Subcutaneous abdominal adipose tissue (tissue), 5 donors: ENCODE data around the gene ENTHD1.
"Not testable (repeated sequence)": the region's sequence is repeated elsewhere in the genome, so short reads cannot be mapped to it uniquely, and the experiment has no call there.

Experiments
- H3K27ac ChIP-seq: one replicate; pipeline ENCODE4 v1.7.0; 2013; ENCODE audit warnings: low read depth, mild to moderate bottlenecking, inconsistent platforms, low read length, moderate library complexity
- H3K27me3 ChIP-seq, 5 donors: one replicate each; pipeline ENCODE4 v1.7.0; 2013; ENCODE audit warnings: low read length in 5 of 5, inconsistent platforms in 1 of 5; ENCODE audit not compliant: control insufficient read depth in 5 of 5, insufficient read depth in 4 of 5
- H3K36me3 ChIP-seq, 5 donors: one replicate each; pipeline ENCODE4 v1.7.0; 2013; ENCODE audit warnings: low read length in 5 of 5; ENCODE audit not compliant: control insufficient read depth in 5 of 5, insufficient read depth in 5 of 5
- H3K4me1 ChIP-seq, 5 donors: one replicate each; pipeline ENCODE4 v1.7.0; 2013; ENCODE audit warnings: low read length in 5 of 5, mild to moderate bottlenecking in 3 of 5, moderate library complexity in 1 of 5; ENCODE audit not compliant: control insufficient read depth in 5 of 5, insufficient read depth in 5 of 5
- H3K4me3 ChIP-seq, 5 donors: one replicate each; pipeline ENCODE4 v1.7.0; 2013; ENCODE audit warnings: low read length in 5 of 5, low read depth in 1 of 5
- H3K9ac ChIP-seq, 5 donors: one replicate each; pipeline ENCODE4 v1.7.0; 2013; ENCODE audit warnings: low read length in 5 of 5, mild to moderate bottlenecking in 4 of 5, moderate library complexity in 3 of 5
- H3K9me3 ChIP-seq, 5 donors: one replicate each; pipeline ENCODE4 v1.7.0; 2013; ENCODE audit warnings: low read length in 5 of 5; ENCODE audit not compliant: control insufficient read depth in 5 of 5
- donor health status: healthy.
- donor health status: healthy.
- donor health status: healthy.
- donor health status: healthy.
- donor health status: healthy.

ENTHD1 gene

DNA sequence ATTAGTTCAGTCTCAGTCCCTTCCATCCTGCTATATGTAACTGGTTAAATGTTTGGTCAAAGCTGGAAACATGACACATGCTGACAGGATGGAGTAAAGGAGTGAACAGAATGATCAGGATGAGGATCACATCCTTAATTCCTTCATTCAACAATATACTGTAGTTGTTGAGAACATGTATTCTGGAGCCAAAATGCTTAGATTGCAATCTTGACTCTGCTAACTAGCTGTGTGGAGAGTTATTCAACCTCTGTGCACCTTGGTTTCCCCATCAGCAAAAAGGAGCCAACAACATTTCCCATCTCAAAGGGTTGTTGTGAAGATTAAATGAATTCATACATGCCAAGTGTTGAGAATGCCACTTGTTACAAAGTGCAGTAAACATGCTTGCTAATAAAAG is 12.8 kb downstream of the ENTHD1 start:
- no peaks in the 10 kb centered on the region for H3K27me3 ChIP-seq
- H3K9ac ChIP-seq, result no peak overlapping the region
- H3K4me1 ChIP-seq, result no peaks in the 10 kb centered on the region
- no peaks in the 10 kb centered on the region for H3K36me3 ChIP-seq
- H3K4me3 ChIP-seq, result no peak overlapping the region
- H3K27ac ChIP-seq, result no peak overlapping the region
- no peaks in the 10 kb centered on the region for H3K9me3 ChIP-seq

GRCh38 chr22:39877079-39877845 is 16.3 kb downstream of the ENTHD1 start:
- H3K36me3 ChIP-seq, result no peaks in the 10 kb centered on the region
- H3K27ac ChIP-seq, result no peak overlapping the region
- no peak overlapping the region for H3K4me3 ChIP-seq
- no peaks in the 10 kb centered on the region for H3K4me1 ChIP-seq
- H3K9me3 ChIP-seq, result no peaks in the 10 kb centered on the region
- H3K27me3 ChIP-seq, result no peaks in the 10 kb centered on the region
- H3K9ac ChIP-seq, result no peak overlapping the region

GRCh38 chr22:39875176-39875885 is 18.2 kb downstream of the ENTHD1 start:
- not testable (repeated sequence) for H3K4me1 ChIP-seq, H3K27me3 ChIP-seq, H3K9ac ChIP-seq, H3K4me3 ChIP-seq, H3K9me3 ChIP-seq, H3K36me3 ChIP-seq, H3K27ac ChIP-seq

GRCh38 chr22:39873965-39874364 is 19.6 kb downstream of the ENTHD1 start:
- H3K36me3 ChIP-seq, result no peaks in the 10 kb centered on the region
- H3K27me3 ChIP-seq, result no peaks in the 10 kb centered on the region
- no peaks in the 10 kb centered on the region for H3K9me3 ChIP-seq
- H3K9ac ChIP-seq, result no peak overlapping the region
- H3K4me1 ChIP-seq, result peaks cover 0 to 3% (median 0%) of the 10 kb centered on the region in 5 donors
- H3K4me3 ChIP-seq, result no peak overlapping the region
- no peak overlapping the region for H3K27ac ChIP-seq

DNA sequence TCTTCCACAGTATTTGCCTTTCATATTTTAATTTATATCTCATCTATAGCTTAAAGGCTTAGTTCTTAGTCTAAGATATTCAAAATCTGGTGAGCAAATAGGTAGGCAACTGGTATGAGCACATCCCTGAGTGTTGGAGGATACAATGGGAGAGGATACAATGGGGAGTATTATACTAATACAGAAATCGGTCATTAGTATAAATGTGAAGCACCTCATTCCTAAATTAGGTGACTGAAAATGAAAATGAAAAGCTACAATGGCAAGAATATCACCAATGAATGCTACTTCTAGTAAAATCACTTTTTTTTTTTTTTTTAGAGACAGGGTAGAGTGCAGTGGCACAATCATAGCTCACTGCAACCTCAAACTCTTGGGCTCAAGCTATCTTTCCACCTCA is 21.0 kb downstream of the ENTHD1 start:
- Histone ChIP-seq H3K9ac (no peak overlapping the region), H3K36me3 (no peaks in the 10 kb centered on the region), H3K9me3 (no peaks in the 10 kb centered on the region), H3K27ac (no peak overlapping the region), H3K27me3 (no peaks in the 10 kb centered on the region), H3K4me1 (peaks cover 0 to 3% (median 0%) of the 10 kb centered on the region in 5 donors), H3K4me3 (no peak overlapping the region)

- H3K4me1 ChIP-seq, result peaks cover 0 to 4% (median 2%) of the 10 kb centered on the region in 5 donors
- H3K36me3 ChIP-seq, result no peaks in the 10 kb centered on the region
- no peak overlapping the region for H3K4me3 ChIP-seq
- H3K9me3 ChIP-seq, result no peaks in the 10 kb centered on the region
- H3K27me3 ChIP-seq, result no peaks in the 10 kb centered on the region
- no peak overlapping the region for H3K9ac ChIP-seq
- no peak overlapping the region for H3K27ac ChIP-seq
These were observed 22.4 kb downstream of the ENTHD1 start for GRCh38 chr22:39871008-39871798.

DNA sequence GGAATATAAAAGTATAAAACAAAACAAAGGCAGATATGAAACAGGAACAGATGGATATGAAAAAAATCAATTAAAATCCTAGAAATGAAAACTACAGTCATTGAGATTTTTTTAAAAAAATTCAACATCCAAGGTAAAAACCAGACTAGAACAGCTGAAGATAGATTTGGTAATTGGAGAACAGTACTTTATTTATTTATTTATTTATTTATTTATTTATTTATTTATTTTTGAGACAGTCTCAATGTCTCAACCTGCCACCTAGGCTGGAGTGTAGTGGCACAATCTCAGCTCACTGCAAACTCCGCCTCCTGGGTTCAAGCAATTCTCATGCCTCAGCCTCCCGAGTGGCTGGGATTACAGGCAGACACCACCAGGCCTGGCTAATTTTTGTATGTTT is 23.8 kb downstream of the ENTHD1 start:
- H3K9ac ChIP-seq, H3K36me3 ChIP-seq, H3K27me3 ChIP-seq, H3K9me3 ChIP-seq, H3K4me1 ChIP-seq, H3K27ac ChIP-seq, H3K4me3 ChIP-seq: not testable (repeated sequence)

GRCh38 chr22:39868741-39869140 is 24.8 kb downstream of the ENTHD1 start:
- Histone ChIP-seq H3K4me3 (no peak overlapping the region), H3K27me3 (no peaks in the 10 kb centered on the region), H3K36me3 (no peaks in the 10 kb centered on the region), H3K4me1 (peaks cover 0 to 7% (median 2%) of the 10 kb centered on the region in 5 donors), H3K9me3 (no peaks in the 10 kb centered on the region), H3K9ac (no peak overlapping the region), H3K27ac (no peak overlapping the region)

GRCh38 chr22:39859903-39860588 is 33.5 kb downstream of the ENTHD1 start:
- H3K27ac ChIP-seq, result no peak overlapping the region
- no peaks in the 10 kb centered on the region for H3K4me1 ChIP-seq
- H3K27me3 ChIP-seq, result no peaks in the 10 kb centered on the region
- H3K9me3 ChIP-seq, result peaks cover 0 to 3% (median 0%) of the 10 kb centered on the region in 5 donors
- H3K36me3 ChIP-seq, result no peaks in the 10 kb centered on the region
- H3K9ac ChIP-seq, result no peak overlapping the region
- H3K4me3 ChIP-seq, result no peak overlapping the region
